NCI-H1436 treated with DMSO at 0.1 percent for 48 hours (cell line): Measurements from ENCODE around the gene TNNT2.

Source experiments
- DNase-seq: peaks from one replicate; lab custom pipeline; 2025; lab: John Stamatoyannopoulos, UW

The TNNT2 gene

DNA sequence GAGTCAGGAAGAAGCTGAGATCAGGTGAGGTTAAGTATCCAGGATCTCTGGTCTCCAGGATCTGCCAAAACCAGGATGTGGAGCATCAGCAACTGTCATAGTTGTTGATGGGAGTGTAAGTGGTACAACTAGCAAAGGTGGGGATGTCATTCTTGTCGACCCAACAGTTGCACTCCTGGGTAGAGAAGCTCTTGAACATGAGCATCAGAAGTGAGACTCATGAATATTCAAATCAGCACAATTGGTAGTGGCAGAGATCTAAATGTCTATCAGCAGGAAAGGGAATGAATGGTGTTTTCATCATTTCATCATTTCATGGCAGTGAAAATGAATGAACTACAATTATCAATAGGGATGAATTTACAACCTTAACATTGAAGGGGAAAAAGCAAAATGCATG, 25.9 kb upstream of the TNNT2 start:
- DNase-seq: no peak

DNA sequence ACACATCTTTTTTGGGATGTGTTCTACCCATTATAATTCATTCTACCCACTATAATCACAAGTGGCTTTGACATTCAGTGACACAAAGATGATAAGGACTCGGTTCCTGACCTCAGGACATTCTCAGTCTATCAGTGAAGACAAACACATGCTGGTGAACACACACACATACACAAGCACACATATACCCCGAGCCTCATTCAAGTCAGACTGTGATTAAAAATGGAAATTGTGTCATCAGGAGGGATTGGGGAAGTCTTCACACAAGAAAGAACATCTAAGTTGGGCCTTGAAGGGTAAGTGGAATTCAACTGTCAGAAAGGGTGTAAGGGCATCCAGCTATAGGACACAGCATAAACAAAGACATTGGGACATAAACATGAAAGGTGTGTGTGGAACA, 24.2 kb upstream of the TNNT2 start:
- no peak for DNase-seq

DNA sequence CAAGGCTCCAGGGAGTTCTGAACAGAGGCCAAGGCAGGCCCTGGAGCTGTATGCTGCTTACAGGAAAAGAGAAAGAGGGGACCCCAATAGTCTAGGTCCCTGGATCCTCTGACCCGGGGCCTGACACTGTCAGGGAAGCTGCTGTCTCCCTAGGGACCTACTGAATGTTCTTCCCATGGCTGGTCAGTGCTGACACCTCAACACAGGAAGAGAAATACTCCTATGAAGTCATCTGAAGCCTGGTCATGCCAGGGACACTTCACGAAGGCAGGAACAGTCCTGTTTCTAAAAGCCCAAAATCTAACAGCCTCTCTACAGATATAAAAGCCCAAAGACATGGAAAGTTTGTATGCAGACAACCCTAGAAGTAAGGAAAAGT, 23.4 kb upstream of the TNNT2 start:
- no peak for DNase-seq

DNA sequence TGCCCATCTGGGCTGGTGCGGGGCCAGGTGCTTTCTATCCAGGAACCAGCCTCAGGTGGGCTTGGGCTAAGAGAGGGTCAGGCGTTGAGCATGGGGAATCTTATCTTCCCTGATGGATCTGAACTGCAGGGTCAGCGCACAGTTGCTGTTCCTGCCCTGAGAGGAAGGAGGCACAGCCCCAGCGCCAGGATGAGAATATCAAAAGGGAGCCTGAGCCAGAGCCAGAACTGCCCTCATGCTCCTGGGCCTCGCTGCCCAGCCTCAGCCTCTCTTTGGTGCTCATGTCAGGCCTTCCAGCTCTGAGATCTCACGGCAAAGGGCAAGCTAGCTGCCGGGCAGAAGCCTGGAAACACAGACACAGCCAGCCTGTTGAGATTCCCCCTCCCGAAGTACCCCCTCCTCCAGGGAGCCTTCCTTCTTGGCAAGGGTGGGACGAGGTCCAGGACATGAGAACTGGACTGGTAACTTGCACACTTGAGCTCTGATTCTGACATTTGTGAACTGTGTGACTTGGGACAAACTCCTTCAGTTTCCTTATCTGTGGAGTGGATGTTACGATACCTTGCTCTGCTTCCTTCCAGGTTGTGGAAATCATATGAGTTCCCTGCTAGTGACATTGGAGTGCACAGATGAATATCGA, 22.9 kb upstream of the TNNT2 start:
- no peak for DNase-seq

DNA sequence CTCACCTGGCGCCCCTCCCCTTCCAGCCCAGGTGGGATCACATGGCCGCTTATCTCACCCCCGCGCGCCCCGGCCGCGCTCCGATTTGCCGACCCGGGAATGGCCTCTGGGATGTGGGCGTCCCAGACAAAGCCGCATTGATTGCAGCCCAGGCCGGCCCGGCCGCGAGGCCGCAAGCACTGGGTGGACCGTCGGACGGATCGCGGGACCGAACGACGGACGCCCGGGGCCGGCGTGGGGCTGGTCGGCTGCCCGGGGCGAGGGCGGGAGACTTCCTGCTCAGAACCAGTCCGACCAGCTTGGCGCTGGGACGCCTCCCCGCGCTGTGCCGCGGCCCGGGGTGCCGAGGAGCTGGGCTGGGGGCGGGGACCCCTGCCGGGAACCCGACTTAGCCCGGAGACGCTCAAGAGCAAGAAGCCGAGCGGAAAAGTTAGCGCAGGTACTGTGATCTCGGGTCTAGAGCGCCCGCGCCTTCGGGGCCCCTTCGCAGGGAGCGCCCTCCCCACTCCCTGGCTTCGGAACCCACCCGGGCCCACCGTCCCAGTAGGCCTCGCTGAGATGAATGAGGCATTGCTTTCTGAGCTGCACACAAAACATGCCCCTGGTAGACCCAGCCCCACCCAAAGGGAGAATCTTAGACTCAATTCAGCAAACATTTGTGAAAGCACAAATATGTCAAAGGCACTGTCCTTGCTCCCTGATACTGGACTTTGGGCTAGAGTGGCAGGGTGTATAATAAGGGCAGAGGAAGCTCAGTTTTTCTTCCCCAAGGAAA, 22.1 kb upstream of the TNNT2 start:
- DNase-seq: no peak

DNA sequence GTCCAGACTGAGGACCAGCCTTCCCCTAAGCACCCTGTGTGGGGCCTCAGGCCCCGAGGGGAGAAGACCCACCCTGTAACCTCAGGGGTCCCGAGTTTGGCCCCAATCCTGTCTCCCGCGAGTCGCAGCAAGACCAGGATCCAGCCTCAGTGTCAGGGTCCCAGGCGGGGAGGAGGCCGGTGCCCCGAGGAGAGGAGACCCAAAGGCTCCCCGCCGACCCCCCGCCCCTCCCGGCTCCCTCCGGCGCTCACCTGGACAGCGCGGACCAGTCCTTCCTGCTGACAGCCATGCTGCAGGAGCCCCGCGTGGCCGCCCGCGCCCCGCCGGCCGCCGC, 21.5 kb upstream of the TNNT2 start, which contains the start of gene LAD1:
LAD1 (minus strand) TSS at position 307 of the 334 bp plus-strand sequence; CDS start at position 289, 18 bp downstream.
- no peak for DNase-seq

DNA sequence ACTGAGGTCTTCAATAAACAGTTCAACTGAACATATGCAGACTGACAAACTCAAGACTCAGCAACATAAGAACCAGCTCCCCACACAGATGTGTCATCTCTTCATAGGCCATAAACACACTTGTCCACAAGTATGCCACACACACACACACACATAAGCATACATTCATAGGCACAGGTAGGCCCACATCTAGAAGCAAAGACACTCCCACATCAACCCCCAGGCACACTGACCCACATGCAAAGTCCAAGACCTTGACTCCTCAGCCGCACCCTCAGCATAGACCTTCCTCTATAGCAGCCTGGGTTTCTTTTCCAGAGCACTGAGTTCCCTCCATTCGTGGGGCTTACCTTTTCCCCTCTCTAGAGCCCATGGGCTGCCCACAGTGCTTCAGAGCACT, 20.2 kb upstream of the TNNT2 start:
- DNase-seq: no peak

DNA sequence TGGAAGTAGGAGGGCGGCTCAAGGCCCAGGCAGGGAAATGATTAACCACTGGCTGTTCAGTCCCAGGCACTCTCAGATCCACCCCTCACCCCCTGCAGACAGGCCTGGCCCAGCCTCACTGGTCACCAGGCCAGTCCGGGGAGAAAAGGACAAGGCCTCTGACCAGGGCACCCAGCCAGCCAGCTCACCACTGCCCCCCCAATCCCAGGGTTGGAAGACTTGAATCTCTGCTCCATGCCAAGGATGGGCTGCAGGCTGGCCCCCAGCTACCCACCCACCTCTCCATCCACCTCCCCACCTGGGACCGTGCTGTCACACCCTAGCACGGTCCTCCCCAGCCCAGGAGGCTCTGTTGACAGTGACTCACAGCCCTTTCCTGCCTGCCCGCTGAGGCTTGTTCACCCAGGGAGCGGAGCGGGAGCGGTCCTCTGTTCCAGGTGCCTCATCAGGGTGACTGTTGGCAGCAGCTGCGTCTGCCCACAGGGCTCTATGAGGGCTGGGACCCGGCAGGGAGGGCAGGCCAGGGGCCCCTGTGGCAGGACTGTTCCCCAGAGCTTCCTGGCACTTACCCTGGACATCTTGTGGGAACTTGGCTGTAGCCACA, 19.5 kb upstream of the TNNT2 start:
- no peak for DNase-seq

DNA sequence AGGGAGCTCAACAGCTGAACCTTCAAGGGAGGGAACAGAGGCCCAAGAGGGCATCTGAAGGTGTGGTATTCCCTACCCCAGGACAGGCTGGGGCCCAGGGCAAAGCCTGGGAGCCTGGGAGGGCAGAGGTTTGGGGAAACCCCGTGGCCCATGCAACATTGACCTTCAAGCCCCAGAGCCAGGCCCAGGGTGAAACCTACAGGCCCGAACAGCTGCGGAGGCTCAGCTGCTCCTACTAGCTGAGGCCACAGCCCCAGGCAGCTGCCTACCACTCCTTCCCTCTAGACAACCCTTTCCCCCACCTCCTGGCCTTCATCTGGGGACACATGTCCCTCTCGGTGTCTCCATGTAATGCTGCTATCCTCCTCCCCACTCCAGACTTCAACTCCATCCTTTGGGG, 18.5 kb upstream of the TNNT2 start:
- DNase-seq: no peak

DNA sequence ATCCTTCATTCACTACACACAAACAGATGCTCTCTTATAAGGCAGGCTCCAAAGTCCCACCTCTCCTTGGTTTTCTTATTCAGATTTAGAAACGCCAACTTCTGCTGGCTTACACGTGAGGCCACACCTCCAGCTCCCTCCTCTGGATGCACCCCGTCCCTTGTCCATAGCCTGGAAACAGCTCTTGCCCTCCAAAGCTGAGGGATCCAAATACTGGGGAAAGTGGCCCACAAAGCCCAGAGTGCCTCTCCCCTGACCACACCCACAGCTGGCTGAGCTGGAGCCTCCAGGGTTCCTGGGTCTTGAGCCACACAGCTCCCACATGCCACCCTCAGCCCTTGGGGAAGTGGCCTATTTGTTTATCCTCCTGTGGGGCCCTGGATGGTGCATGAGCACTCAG, 17.1 kb upstream of the TNNT2 start:
- DNase-seq: no peak

DNA sequence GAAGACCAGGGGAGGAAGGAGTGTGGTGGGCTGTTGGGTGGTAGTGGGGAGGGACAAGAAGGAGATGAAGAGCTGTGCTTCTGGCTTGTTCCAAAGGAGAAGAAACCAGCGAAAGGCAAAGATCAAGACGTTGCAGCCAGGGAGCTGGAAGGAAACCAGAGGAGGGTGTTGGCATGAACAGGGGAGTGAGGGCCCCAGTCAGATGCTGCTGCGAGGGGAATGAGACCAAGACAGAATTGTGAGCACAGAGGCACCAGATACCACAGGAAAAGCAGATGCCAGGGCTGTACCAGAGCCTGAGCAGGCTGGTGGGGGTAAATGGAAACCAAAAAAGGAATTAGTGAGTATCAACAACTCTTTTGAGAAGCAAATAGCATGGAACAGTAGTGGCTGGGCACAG, 15.6 kb upstream of the TNNT2 start:
- DNase-seq: no peak

DNA sequence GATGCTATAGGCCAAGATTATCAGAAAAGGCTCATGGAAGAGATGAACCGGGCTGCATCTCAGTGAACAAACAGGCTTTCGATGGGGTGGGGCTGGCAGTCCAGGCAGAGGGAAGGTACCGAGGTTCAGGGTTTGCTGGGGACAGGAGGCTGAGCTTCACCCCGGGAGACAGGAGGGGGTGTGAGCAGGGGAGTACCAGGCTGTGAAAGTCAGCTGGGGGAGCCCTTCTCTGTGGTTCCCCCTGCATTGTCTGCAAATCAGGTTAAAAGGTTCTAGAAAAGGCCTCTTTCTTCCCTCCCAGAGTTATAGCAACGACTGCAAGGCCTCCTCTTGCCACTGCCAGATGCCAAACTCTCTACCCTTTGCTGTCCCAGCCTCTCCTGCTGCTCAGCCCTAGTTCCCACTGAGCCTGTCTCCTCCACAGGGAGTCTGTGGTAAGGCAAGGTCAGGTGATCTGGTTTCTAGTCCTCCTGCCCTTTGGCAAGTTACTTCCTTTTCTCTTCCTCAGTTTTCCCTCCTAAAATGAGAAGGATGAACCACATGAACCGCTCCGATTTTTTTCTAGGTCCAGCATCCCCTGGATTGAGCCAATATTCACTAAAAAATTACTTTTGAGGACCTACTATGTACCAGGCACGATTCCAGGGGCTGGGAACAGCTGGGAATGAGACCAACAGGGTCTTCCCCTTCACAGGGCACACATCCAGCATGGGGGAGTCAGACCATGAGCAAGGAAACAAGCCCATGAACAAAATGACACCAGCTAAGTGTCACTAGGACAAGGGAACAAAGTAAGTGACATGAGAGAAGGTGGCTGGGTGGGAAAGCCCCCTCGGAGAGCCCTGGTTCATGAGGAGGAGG, 14.4 kb upstream of the TNNT2 start:
- DNase-seq: no peak

DNA sequence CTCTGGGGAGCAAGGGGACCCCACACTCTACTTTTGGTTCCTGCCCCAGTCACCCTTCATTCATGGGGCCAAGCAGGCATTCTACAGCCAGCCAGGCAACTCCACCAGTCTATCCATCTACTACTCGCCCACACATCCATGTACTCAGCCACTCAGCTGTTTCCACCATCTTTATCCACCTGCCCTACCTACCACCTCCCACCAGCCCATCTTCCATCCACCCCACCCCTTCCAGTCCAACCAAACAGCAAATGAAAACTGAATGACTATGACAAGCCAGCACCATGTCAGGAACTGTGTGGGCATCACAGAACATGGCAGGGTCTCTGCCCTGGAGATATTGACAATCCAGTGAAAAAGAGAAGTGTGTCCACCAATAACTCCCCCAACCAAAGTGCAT, 13.7 kb upstream of the TNNT2 start:
- DNase-seq: no peak

DNA sequence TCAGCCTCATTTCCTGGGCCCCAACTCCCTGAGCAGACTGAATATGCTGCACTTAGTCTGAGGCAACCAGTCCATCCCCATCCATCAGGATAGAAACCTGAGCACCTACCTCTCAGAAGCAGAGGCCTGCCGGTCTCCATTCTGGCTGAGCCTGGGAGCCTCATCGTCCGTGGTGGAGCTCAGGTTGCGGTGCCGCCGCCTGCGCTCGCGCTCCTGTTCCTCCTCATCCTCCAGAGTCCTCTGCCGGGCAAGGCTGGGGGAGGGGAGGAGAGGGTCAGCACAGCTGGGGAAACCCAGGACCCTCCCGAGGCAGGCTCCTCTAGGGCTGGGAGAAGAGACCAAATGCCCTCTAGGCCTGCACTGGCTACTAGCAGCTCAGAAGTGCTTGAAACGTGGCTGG, 11.6 kb upstream of the TNNT2 start:
- no peak for DNase-seq

DNA sequence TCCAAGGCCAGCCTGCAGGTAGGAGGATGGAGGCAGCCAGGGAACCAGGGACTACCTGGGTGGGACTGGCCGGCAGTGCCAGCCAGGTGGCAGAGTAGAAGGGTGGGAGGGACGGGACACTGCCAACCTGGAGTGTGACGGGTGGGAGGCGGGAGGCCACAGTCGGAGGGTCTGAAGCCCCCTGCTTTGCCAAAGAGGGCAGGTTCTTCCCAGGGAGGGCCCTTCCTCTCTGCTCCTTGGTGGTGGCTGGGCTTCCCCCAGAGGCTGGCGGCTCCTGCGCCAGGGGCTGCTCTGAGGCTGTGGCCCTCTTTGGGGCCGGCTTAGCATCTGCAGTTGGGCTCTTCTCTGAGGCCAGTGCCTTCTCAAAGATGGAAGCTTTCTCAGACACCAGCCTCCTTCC, 8.7 kb upstream of the TNNT2 start:
- no peak for DNase-seq

DNA sequence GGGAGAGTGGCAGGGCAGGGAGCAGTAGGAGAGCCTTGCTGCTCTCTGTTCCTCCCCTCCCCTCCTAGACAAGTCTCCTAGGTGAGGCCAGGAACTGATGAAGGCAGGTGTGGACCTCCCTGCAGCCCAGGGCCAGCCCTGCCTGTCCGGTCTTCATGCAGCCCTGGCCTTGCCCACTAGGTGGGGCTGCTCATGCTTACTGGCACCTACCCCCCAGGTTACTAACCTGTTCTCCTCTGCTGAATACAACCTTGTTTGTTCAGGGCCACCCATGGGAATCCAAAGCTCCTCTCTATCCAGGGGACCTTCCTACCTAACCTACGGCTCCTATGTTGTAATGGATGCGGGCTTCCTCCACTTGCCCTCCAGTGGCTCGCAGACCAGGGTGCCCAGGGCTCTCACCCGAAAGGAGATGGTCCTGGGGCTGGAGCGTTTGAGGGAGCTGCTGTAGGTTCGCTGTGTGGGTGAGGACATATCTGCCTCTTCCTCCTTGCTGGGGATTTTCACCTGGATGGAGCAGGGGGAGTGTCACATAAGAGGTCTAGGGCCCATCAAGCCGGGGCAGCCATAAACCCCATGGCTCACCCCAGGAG, 7.9 kb upstream of the TNNT2 start:
- DNase-seq: peak; percentile 73

DNA sequence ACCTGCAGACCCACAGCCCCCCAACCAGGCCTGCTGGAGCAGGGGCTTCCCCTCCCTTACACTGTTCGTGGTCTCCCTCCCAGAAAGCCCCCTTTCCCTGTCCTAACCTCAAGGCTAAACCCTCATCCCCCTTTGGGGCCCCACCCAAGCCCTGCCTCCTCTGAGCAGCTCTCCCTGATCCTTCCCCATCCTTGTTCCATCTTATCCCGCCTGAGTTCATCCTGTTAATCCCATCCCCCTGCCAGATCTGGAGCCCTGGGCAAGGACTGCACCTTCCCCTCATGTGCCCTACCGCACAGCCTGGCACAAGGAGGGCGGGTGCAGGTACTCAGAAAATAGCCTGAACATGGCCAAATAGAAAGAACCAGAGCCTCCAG, 6.9 kb upstream of the TNNT2 start:
- DNase-seq: no peak

DNA sequence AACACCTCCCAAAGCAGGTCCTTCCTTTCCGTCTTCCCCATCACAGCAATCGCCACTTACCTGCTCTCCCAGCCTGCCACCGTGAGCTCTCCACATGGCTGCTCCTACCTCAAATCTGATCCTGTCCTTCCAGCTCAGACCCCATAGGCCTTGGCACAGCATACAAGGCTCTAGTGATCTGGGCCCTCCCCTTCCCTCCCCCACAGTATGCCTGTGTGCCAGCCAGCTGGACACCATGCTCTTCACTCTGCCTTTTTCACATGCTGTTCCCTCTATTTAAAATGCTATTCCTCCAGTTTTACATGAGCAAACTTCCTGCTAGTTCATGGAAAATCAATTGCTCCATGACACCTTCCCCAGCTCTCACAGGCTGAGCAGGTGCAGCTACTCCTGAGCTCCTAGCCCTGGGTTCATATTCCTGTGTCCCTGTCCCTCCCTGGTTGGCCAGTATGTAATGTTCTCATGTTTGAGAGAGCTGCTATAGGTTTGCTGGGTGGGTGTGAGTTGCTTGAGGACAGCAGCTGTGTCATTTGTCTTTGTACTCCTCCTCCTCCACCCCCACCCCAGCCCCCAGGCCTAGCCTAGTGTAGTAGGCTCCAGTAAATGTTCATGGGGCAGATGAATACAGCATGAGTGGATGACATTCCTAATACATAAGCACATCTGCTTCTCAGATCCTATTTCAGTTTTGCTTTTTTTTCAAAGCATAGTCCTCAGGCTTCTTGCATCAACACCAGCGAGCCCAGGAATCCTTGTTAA, 6.3 kb upstream of the TNNT2 start:
- no peak for DNase-seq

DNA sequence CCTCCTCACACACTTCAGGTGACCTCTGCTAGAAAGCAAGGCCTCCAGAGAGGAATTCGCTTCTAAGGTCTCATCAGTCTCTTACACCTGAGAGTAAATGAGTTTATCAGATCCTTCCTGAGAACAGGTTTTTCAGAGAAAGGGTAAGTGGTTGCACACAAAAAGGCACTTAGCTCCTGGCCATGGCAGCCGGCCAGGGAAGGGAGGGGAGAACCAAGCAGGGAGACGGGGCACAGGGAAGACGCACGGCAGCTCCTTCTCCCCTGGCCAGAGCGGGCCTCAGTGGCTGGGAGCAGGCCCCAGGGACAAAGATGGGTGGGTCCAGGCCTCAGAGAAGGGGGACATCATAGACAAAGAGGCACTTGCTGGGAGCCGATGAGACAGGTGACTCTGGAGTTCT, 3.6 kb upstream of the TNNT2 start:
- DNase-seq: no peak

DNA sequence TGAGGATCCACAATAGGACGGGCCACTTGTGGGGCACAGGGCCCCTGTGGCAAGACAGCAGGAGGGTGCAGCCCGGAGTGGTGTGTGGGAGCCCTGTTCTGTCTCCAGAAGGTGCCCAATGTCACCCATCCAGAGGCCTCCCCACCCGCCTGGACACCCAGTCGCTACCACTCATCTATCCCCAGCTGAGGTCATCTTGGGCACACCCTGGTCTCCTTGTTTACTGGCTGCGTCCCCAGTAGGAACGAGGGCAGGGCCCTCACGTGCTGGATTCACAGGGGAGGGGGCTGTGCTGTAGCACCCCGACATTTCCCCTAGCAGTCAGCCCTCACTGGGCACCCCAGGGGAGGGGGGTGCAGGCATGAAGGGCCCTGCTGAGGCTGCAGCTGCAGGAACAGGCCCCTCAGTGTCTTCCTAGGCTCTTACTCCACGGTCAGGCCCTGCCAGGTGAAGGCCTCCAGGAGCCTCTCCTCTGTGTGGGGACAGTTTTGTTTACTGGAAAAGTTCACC, 2.3 kb upstream of the TNNT2 start:
- DNase-seq: no peak

DNA sequence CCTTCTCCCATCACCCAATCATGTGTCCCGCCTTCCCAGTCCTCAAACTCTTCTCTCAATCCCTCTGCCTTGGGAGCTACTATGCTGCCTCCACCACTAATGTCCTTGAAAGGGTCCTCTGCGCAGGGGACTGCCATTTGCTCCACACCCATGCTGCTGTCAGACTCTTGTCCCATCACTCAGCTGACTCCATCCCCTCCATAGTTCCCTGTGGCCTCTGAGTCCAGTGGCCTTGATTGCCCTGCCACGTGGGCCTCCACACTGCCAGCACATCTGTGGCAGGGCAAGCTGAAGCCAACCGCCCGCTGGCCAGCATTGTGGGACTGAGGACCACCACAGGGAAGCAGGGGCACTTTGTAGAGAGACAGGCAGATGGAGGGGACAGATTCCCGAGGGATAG, 1.3 kb upstream of the TNNT2 start:
- DNase-seq: no peak
